GM19035 (cell line): Measurements from ENCODE around the gene UBE4B.
A peak's percentile ranks its signal among the peaks of the same experiment; 100 is the strongest.
"Not testable (repeated sequence)": the region's sequence is repeated elsewhere in the genome, so short reads cannot be mapped to it uniquely, and the experiment has no call there.

Source experiments
- ATAC-seq: cut with Tn5 transposase; IDR thresholded peaks from one replicate; pipeline ENCODE4 v1.9.1; 2021; ENCODE audit not compliant: unreplicated experiment

UBE4B gene

DNA sequence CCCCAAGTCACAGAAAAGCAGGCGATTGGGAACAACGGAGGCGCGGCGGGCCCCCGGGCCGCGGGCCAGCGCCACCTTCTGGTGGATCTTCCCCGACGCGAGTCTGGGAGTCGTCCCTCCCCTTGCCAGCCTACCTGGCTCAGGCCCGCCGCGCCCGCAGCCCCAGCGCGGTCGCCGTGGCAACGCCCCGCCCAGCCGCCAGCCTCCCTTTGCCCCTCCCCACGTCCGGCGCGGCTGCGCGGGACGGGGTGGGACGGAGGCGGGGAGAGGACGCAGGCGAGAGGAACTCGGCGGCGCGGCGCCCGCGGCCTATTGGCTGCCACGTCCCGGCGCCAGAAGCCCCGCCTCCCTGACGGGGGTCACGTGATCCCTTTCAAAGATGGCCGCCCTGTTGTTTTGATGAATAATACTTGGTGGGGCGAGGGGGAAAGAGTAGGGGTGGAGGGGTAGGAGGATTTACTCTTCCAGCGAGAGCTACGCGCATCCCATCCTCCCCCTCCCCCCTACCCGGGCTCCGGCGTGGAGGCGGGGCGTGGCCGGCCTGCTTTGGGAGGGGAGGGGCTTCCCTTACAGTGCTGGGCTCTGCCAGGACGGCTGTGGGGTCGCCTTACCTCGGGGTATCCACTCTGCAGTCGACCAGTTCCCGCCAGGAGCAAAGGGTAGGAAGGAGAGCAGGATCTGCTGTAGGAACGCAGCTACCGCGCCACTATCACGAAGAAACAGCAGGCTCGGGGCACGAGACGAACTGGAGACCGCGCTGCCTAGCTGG, at the start of gene UBE4B:
TSS of gene UBE4B (plus strand) at position 369 of the 769 bp plus-strand sequence. CDS start 713 bp downstream, outside the sequence.
- peak; percentile 95 for ATAC-seq

DNA sequence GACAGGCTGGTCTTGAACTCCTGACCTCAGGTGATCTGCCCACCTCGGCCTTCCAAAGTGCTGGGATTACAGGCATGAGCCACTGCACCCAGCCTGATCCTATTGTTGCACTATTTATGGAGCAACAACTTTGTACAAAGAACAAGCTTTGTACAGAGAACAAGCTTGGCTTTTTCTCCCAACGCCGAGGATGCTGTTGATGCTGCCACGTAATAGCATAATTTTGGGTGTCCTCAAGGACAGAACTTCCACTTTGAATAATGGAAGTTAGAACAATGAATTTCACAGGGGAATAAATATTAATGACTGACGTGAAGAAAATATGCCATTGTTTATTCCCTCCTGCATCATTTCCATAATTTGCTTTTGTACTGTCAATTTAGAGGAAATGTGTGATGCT, 48.5 kb upstream of the UBE4B start:
- ATAC-seq, result no peak

DNA sequence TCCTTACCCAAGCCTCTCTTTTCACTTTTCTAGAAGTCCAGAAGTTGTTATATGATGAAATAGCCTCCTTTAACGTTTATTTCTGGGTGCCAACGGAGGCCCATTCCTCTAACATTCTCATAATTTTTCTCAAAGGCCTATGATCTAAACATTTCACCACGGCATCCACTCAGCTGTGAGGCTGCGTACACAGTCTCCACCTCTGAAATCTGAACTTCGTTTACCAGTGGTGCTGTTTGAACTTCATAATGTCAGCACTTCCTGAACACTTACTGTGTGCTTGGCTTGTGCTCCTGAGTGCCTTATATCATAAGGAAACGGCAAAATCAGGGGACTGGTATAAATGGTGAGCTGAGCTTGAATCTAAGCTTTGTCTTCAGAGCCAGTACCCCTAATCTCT, 47.8 kb upstream of the UBE4B start:
- ATAC-seq, result no peak

DNA sequence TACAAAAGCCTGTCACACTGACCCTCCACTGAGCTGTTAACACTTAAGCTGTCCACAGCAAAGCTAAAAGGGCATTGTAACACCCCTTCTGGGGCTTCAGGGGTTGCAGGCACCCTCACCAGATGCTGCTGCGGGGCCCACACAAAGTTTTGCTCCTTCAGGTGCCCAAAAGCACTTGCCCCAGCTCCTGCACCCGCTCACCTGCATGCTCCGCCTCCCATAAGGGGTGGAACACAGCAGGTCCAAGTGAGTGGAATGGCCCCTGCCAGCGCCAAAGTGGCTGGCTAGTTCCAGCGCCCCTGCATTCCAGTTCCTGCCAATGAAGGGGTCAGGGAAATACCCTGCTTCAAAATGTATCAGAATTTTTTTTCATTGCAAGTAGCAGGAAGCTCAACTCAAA, 43.0 kb upstream of the UBE4B start:
- ATAC-seq, result no peak

DNA sequence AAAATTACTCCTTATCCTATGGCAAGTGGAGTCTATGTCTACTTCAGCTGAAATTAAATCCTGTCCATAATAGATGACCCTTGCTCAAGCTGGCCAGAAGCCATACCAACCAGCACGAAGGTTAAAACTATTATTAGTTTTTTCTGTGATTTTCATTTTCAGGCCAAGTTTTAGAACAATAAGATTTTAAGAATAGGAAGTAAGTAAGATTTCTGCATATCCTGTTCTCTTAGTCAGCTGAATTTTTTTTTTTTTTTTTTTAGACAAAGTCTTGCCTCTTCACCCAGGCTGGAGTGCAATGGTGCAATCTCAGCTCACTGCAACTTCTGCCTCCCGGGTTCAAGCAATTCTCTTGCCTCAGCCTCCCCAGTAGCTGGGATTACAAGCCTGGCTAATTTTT, 41.8 kb upstream of the UBE4B start:
- ATAC-seq, result no peak

DNA sequence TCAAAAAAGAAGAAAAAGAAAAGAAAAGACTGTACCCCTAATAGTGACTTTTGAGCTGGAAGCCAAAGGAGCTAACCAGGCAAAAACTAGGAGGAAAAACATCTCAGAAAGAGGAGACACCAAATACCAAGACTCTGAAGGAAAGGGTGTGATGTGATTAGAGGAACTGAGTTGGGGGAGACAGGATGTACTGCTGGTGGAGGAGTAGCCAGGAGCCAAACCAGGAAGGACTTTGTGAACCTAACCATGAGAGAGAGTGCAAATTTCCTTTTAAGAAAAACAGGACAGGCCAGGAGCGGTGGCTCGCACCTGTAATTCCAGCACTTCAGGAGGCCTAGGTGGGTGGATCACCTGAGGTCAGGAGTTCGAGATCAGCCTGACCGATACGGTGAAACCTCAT, 39.8 kb upstream of the UBE4B start:
- ATAC-seq, result no peak

DNA sequence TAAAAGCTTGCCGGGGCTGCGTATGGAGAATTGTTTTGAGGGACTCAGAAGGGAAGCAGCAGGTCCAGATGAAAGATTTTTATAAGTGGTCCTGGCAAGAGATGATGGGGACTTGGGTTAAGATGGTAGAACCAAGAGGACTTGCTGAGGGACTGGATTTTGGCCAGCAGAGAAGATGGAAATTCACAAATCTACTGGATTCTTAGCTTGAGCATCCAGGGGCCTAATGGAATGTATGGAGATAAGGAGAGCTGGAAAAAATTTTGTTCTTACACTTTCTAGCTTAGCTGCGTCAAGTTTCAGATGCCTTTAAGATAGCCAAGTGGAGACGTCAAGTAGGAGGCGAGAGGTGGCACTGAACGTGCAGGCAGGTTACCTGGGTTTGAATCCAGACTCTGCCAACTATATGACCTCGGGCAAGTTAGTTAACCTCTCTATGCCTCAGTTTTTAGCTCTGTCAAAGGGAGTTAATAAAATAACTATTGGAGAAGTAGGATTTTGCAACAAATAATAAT, 39.1 kb upstream of the UBE4B start:
- no peak for ATAC-seq

DNA sequence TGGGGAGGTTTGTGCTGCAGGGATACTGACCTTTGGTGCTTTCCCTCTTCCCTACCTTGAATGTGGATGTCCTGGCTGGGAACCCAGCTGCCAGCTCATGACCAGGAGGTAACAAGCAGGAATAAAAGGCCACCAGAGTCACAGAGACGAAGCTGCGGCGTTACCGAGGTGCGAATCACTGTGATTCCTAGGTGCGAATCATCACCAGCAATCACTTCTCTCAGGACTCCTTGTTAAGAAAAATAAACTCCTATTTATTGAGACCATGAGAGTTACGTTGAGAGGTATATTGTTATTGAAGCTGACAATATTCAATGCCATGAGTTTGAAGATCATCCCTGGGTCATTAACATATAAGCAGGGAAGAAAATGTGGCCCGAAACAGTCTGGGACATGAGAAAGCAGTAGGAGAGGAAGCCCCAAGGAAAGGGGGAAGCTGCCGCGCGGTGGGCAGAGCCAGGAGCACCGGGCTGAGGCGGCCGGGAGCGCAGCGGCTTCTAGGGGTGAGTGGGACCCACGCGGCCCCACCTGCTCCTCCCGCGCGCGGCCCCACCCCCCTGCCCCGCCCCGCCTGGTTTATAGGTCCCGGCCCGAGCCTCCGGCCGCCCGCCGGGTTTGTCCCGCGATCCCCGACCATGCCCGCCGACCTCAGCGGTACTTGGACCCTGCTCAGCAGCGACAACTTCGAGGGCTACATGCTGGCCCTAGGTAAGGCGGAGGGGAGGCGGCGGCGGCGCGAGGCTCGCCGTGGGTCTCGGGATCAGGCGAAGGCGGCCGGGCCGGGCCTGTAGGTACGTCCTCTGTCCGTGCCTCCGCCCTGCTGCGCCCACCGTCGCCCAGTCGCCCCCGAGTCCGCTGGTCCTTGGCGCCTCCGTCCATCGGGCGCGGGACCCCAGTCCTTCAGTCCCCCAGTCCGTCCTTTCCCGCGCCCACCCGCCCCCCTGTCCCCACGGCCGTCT, 35.9 kb upstream of the UBE4B start, which contains the start of gene RBP7:
TSS of gene RBP7 (plus strand) at position 605 of the 959 bp plus-strand sequence. CDS start at position 636, 31 bp downstream.
- ATAC-seq, result no peak

DNA sequence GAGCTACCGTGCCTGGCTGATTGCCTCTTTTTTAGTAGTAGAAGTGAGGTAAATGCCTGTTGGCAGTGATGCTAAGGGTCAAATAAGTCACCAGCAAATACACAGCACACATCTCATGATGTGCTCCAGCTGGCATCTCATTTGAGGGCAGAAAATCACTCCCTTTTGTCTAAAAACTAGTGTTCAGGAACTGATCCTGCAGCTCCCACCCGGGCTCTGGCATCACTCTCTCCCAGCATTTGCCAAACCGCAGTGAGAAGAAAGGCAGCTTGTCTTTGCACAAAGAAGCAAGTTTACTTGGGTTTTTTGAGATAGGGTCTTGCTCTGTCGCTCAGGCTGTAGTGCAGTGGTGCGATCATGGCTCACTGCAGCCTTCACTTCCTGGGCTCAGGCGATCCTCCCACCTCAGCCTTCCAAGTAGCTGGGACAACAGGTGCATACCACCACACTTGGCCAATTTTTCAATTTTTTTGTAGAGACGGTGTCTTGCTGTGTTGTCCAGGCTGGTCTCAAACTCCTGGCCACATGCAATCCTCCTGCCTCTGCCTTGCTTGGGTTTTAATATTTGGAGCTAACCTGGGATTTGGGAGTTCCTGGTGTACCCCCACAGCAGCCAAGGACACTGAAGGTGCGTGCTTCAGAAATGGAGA, 31.6 kb upstream of the UBE4B start:
- ATAC-seq, result no peak

DNA sequence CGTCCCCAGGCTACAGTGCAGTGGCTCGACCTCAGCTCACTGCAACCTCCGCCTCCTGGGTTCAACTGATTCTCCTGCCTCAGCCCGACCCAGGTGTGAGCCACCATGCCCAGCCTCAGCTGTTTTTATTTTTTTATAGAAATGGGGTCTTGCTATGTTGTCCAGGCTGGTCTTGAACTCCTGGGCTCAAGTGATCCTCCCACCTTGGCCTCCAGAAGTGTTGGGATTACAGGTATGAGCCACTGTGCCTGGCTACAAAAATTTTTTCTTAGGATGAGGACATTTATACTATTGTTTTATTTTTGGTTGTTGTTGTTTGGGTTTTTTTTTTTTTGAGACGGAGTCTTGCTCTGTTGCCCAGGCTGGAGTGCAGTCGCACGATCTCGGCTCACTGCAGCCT, 27.5 kb upstream of the UBE4B start:
- not testable (repeated sequence) for ATAC-seq

DNA sequence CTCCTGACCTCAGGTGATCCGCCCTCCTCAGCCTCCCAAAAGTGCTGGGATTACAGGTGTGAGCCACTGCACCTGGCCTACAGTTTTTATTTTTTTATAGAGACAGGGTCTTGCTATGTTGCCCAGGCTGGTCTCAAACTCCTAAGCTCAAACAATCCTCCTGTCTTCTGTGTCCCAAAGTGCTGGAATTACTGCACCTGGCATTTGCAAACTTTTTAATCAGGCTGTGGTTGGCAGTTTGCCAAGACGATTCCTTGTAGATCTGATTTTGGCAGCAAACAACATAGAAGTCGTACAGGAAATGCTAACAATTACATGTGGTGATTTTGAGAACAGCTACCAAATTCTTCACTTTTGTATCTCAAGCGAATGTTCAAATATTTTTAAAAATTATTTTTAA, 25.6 kb upstream of the UBE4B start:
- no peak for ATAC-seq

DNA sequence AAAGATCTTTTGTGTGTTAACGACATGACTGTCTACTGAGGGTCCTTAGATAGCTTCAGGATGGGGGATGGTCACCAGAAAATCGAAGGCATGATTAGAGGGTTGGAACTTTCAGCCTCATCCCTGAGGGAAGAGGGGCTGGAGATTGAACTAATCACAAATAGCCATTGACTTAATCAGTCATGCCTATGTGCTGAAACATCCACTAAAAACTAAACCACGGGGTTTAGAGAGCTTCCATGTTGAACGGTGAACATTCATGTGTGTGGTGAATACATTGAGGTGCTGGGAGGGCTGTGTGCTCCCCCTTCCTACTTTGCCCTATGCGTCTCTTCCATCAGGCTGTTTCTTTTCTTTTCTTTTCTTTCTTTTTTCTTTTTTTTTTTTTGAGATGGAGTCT, 18.7 kb upstream of the UBE4B start:
- no peak for ATAC-seq

DNA sequence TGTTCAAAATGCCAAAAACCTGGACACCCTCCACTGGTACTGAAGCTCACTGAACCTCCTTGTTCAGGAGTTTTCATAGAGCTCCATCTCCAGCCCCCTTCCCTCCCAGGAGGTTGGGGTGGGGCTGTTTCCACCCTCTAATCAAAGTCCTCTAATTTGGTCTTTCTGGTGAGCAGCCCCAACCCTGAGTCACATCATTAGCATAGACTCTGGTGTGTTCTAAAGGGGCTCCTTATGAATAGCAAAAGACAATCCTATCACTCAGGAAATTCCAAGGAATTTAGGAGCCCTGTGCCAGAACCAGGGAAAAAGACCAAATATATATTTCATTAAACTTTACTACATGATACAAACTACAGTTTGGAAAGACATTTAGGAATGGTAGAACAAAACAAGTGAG, 13.2 kb upstream of the UBE4B start:
- no peak for ATAC-seq

DNA sequence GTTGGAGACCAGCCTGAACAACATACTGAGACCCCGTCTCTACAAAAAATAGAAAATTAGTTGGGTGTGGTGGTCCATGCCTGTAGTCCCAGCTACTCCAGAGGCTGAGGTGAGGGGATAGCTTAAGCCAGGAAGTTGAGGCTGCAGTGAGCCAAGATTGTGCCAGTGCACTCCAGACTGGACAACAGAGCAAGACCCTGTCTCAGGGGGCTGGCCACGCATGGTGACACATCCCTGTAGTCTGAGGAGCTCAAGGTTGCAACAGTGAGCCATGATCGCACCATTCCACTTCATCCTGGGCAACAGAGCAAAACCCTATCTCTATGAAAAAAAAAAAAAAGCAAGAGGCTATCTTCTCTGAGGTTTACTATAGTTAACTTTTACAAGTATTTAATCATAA, 12.7 kb upstream of the UBE4B start:
- ATAC-seq, result no peak

DNA sequence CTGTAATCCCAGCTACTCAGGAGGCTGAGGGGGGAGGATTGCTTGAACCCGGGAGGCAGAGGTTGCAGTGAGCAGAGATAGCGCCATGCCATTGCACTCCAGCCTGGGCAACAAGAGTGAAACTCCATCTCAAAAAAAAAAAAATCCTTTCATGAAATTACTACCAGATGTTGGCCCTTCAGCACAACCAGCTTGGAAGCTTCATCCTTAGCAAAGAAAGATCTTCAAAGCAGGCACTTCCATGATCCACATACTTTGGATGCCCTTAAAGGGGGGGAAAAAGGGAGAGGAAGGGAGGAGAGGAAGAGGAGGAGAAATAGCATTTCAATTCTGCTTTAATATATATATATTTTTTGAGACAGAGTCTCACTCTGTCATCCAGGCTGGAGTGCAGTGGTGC, 12.1 kb upstream of the UBE4B start:
- not testable (repeated sequence) for ATAC-seq

DNA sequence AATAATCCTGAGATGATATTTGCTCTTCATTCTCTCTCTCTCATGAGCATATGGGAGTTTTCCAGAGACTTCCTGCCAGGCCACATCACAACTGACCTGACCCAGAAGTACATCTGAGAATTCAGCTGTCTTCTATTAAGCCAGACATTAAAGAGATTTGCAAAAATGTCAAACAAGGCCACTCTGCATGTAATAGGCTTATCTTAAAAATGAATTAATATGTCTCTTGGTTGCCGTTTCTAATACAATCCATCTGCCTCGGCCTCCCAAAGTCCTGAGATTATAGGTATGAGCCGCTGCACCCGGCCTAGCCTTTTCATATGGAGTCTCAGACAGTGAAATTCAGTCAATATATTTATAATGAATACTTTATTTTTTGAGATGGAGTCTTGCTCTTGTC, 10.8 kb upstream of the UBE4B start:
- not testable (repeated sequence) for ATAC-seq

DNA sequence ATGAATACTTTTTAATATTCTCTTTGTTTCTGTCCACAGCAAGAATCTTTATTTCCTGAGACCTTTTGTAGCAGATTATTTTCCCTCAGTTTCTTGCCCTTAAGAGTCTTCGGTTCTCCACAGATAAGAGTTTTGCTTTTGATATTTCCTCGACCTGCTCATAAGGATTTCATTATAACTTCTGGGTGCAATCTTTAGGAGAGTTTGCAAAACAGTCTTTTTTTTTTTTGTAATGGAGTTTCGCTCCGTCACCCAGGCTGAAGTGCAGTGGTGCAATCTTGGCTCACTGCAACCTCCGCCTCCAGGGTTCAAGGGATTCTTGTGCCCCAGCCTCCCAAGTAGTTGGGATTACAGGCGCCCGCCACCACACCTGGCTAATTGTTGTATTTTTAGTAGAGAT, 10.1 kb upstream of the UBE4B start:
- no peak for ATAC-seq

DNA sequence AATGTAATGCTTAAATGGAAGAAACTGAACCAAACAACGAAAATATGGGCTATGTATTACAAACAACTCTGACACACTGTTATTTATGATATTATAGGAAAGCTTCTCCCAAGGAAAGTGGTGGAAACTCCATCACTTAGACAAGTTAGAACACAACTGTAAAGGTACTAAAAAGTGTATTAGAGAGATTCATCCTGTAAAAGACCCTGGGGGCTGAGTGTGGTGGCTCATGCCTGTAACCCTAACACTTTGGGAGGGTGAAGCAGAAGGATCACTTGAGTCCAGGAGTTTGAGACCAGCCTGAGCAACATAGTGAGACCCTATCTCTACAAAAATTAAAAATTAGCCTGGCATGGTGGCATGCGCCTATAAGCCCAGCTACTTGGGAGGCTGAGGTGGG, 7.4 kb upstream of the UBE4B start:
- no peak for ATAC-seq

DNA sequence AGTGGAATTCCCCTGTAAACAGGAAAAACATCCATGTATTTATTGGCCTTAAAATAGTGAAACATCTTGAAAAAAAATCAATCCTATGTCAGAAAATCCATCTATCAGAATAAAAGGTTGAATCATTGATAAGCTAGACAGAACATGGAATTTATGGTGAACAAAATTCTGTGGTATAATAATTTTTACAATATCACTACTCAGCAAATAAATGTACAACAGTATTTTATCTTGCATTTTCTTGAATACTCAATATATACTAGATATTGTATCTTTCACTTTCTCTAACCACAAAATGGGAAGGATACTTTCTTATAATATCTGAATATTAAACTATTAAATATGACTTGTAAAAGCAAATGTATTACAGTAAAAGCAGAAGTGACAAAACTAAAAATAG, 5.7 kb upstream of the UBE4B start:
- no peak for ATAC-seq

DNA sequence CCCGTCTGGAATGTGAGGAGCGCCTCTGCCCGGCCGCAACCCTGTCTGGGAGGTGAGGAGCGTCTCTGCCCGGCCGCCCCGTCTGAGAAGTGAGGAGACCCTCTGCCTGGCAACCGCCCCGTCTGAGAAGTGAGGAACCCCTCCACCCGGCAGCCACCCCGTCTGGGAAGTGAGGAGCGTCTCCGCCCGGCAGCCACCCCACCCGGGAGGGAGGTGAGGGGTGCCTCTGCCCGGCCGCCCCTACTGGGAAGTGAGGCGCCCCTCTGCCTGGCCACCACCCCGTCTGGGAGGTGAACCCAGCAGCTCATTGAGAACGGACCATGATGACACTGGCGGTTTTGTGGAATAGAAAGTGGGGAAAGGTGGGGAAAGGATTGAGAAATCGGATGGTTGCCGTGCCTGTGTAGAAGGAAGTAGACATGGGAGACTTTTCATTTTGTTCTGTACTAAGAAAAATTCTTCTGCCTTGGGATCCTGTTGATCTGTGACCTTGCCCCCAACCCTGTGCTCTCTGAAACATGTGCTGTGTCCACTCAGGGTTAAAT, 3.7 kb upstream of the UBE4B start:
- ATAC-seq, result not testable (repeated sequence)

DNA sequence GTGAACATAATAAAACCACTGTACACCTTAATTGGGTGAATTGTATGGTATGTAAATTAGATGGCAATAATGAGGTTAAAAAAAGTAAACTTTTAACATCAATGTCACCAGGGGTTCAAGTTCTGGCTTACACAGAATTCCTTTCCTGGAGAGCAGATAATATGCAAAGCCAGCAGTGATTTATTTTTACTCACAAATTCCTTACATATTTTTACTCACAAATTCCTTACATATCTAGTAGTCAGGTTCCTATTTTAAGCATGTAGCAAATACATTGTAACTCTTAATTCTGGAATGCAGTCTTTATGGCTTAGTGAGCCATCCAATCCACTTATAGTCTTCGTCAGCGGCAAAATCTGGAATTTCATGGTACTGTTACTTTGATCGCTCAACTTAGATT, 1.3 kb upstream of the UBE4B start:
- no peak for ATAC-seq
